Endothelial cell of umbilical vein (primary cell): ENCODE data around the gene GCM1. TPM values are rescaled to one million over a fixed set of nuclear protein-coding genes. Genes with fewer than 3 reads are reported as not detected.

Experiments
- BruUV-seq: library from RNA; stranded (reverse); fragments of 400-500 nt; replicated peaks from 2 replicates; lab custom pipeline; 2021; lab: Mats Ljungman, UMichigan
- CTCF ChIA-PET: fragments of 300-600, 350-600 bp; sonication (Branson Sonifier 250); formaldehyde crosslinking; loops from one replicate; lab custom pipeline; 2021; ENCODE audit warnings: antibody characterized with exemption, inconsistent platforms; lab: Charles Lee
- POLR2A ChIA-PET: fragments of 300-600, 350-600 bp; sonication (Branson Sonifier 250); formaldehyde crosslinking; loops from one replicate; lab custom pipeline; 2021; ENCODE audit warnings: antibody characterized with exemption, inconsistent platforms; lab: Charles Lee
- DNase-seq: peaks from one replicate; pipeline ENCODE4 v3.0.0-alpha.2; 2011; ENCODE audit warnings: low read depth, low spot score
- FAIRE-seq: peaks from 2 replicates; lab custom pipeline; 2011; peaks lifted over from hg19 to GRCh38; lab: Jason Lieb, UNC
- H2AFZ ChIP-seq: 2 replicates; pipeline ENCODE4 v1.6.0; 2012; ENCODE audit warnings: low read depth, low read length, control low read depth, inconsistent platforms
- H3K27ac ChIP-seq: 2 replicates; pipeline ENCODE4 v1.5.1; 2011; ENCODE audit warnings: low read depth, mild to moderate bottlenecking, control low read depth, low read length, moderate library complexity; ENCODE audit not compliant: insufficient read depth
- H3K27me3 ChIP-seq, 2 experiments: 2 replicates each; pipeline versions ENCODE4 v1.6.0 to v1.6.1; 2011; ENCODE audit warnings: low read length in 2 of 2, mixed read lengths in 1 of 2; ENCODE audit not compliant: control insufficient read depth in 2 of 2, insufficient read depth in 2 of 2
- H3K36me3 ChIP-seq, 2 experiments: 2 replicates in 1 of 2; 3 replicates in 1 of 2; pipeline ENCODE4 v1.5.1; 2011; ENCODE audit warnings: low read length in 2 of 2, mild to moderate bottlenecking in 1 of 2, moderate library complexity in 1 of 2; ENCODE audit not compliant: control insufficient read depth in 2 of 2, insufficient read depth in 2 of 2; ENCODE audit errors: extremely low read depth in 1 of 2
- H3K4me1 ChIP-seq: 3 replicates; pipeline ENCODE4 v1.5.1; 2011; ENCODE audit warnings: mild to moderate bottlenecking, low read length; ENCODE audit not compliant: control insufficient read depth, insufficient read depth; ENCODE audit errors: extremely low read depth
- H3K4me2 ChIP-seq: 2 replicates; pipeline ENCODE4 v1.6.1; 2011; ENCODE audit warnings: low read length, control low read depth, mixed read lengths; ENCODE audit not compliant: insufficient read depth
- H3K4me3 ChIP-seq, 3 experiments: fragments of 200-600 bp in 1 of 3; sonication (generic), shearing (Covaris generic) in 1 of 3; replicated peaks in 1 of 3; 2 replicates each; pipeline ENCODE4 v1.5.1; 2011 to 2016; ENCODE audit warnings: control low read depth in 3 of 3, low read length in 3 of 3, mild to moderate bottlenecking in 2 of 3, inconsistent platforms in 1 of 3, low read depth in 1 of 3, moderate library complexity in 1 of 3; ENCODE audit not compliant: insufficient read depth in 1 of 3
- H3K79me2 ChIP-seq: 2 replicates; pipeline ENCODE4 v1.6.0; 2012; ENCODE audit warnings: low read length, inconsistent platforms; ENCODE audit not compliant: control insufficient read depth, insufficient read depth
- H3K9ac ChIP-seq: replicated peaks from 2 replicates; pipeline ENCODE3; 2011; ENCODE audit warnings: low read length, control low read depth; ENCODE audit not compliant: insufficient read depth; ENCODE audit errors: extremely low read depth
- H3K9me1 ChIP-seq: replicated peaks from 3 replicates; pipeline ENCODE4 v1.6.0; 2011; ENCODE audit warnings: mild to moderate bottlenecking, low read length; ENCODE audit not compliant: control insufficient read depth, insufficient read depth; ENCODE audit errors: extremely low read depth
- H3K9me3 ChIP-seq: replicated peaks from 2 replicates; pipeline ENCODE4 v1.5.1; 2012; ENCODE audit warnings: low read length, inconsistent platforms; ENCODE audit not compliant: control insufficient read depth, insufficient read depth
- H4K20me1 ChIP-seq: replicated peaks from 2 replicates; pipeline ENCODE3; 2011; ENCODE audit warnings: mild to moderate bottlenecking, low read length; ENCODE audit not compliant: control insufficient read depth, insufficient read depth; ENCODE audit errors: extremely low read depth
- EZH2 ChIP-seq: IDR thresholded peaks from 2 replicates; pipeline ENCODE4 v1.6.1; 2012; ENCODE audit warnings: borderline replicate concordance, low read depth, mild to moderate bottlenecking, moderate library complexity, low read length, inconsistent platforms; ENCODE audit not compliant: severe bottlenecking
- FOS ChIP-seq: IDR thresholded peaks from 2 replicates; pipeline ENCODE4 v1.6.1; 2011; ENCODE audit warnings: mild to moderate bottlenecking, low read length, moderate library complexity, borderline replicate concordance; ENCODE audit not compliant: insufficient read depth
- GATA2 ChIP-seq: IDR thresholded peaks from 2 replicates; pipeline ENCODE4 v1.7.0; 2011; ENCODE audit warnings: low read depth, mild to moderate bottlenecking, moderate library complexity, mixed read lengths, low read length; ENCODE audit not compliant: insufficient read length, insufficient read depth
- JUN ChIP-seq: IDR thresholded peaks from 2 replicates; pipeline ENCODE4 v1.6.1; 2011; ENCODE audit warnings: borderline replicate concordance, low read depth; ENCODE audit not compliant: insufficient read length, insufficient read depth
- MAX ChIP-seq: IDR thresholded peaks from 2 replicates; pipeline ENCODE4 v1.6.1; 2011; ENCODE audit not compliant: insufficient read depth, insufficient read length
- MYC ChIP-seq: IDR thresholded peaks from one replicate; pipeline ENCODE4 v1.6.1; 2011; ENCODE audit warnings: mild to moderate bottlenecking, low read depth, low read length
- POLR2A ChIP-seq: IDR thresholded peaks from 2 replicates; pipeline ENCODE4 v1.6.1; 2012; ENCODE audit warnings: low read depth, mild to moderate bottlenecking, control low read depth, low read length
- POLR2AphosphoS5 ChIP-seq: IDR thresholded peaks from 2 replicates; pipeline ENCODE4 v1.6.1; 2012; ENCODE audit warnings: low read depth, mild to moderate bottlenecking, control low read depth, low read length, moderate library complexity; ENCODE audit not compliant: insufficient read depth
- dilution Hi-C: fragments of 300-500 bp; cut with MboI; formaldehyde crosslinking; loops from one replicate; pipeline ENCODE4 v1.15.0; 2019; ENCODE audit warnings: low sequenced_read_pairs; ENCODE audit not compliant: extremely low pct_ligation_motif_present
- intact Hi-C: fragments of 100-400 bp; cut with micrococcal nuclease; formaldehyde crosslinking; loops from one replicate; pipeline ENCODE4 v1.10.0; 2022
- polyA plus RNA-seq, 4 experiments: library from polyadenylated mRNA; depleted of rRNA in 3 of 4; stranded (reverse) in 3 of 4; unstranded in 1 of 4; fragments of >200 nt; gene quantifications; 2 replicates each; pipeline versions ENCODE4 v1.2.1 to v1.2.3, GENCODE V29; 2011 to 2012; ENCODE audit warnings: missing spikeins in 1 of 4
- total RNA-seq: library from RNA; stranded (reverse); gene quantifications from 2 replicates; pipeline ENCODE4 v1.2.3, GENCODE V29; 2021
- TF ChIP-seq, protein P1 (sequence below), 2 donors: IDR thresholded peaks; 1 replicate in 1 of 2; 2 replicates in 1 of 2; pipeline ENCODE4 v1.5.1; 2011; ENCODE audit warnings: low read length in 2 of 2, mild to moderate bottlenecking in 2 of 2, moderate library complexity in 2 of 2, control low read depth in 1 of 2, inconsistent platforms in 1 of 2, low read depth in 1 of 2; ENCODE audit not compliant: insufficient read depth in 1 of 2; ENCODE audit errors: extremely low read depth in 1 of 2

The GCM1 gene
- total and polyA plus RNA-seq, 2 donors (not counting 3 experiments of a cell fraction or from before 2014, with no cell fraction given) = not detected

- H3K9me1 ChIP-seq = no peaks in the 10 kb centered on the region
- TF ChIP-seq GATA2 = no peak
- TF ChIP-seq, protein P1, sequence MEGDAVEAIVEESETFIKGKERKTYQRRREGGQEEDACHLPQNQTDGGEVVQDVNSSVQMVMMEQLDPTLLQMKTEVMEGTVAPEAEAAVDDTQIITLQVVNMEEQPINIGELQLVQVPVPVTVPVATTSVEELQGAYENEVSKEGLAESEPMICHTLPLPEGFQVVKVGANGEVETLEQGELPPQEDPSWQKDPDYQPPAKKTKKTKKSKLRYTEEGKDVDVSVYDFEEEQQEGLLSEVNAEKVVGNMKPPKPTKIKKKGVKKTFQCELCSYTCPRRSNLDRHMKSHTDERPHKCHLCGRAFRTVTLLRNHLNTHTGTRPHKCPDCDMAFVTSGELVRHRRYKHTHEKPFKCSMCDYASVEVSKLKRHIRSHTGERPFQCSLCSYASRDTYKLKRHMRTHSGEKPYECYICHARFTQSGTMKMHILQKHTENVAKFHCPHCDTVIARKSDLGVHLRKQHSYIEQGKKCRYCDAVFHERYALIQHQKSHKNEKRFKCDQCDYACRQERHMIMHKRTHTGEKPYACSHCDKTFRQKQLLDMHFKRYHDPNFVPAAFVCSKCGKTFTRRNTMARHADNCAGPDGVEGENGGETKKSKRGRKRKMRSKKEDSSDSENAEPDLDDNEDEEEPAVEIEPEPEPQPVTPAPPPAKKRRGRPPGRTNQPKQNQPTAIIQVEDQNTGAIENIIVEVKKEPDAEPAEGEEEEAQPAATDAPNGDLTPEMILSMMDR (IDR thresholded peaks at IDR 0.05; ENCODE audit: extremely low read depth in 1 of 2, insufficient read depth in 1 of 2, low read depth in 1 of 2, low read length in 2 of 2) = no peak
- no peak for TF ChIP-seq JUN
- no peak for TF ChIP-seq FOS
- TF ChIP-seq POLR2A = no peak
- TF ChIP-seq EZH2 = no peak
- no peak for TF ChIP-seq MYC
- TF ChIP-seq MAX = no peak
- TF ChIP-seq POLR2AphosphoS5 = no peak
- H2AFZ ChIP-seq = no peak overlapping the region
- DNase-seq = no peak
- no peaks in the 10 kb centered on the region for H3K79me2 ChIP-seq
- H3K4me3 ChIP-seq = no peak overlapping the region
- CTCF ChIA-PET = no interaction called here
- POLR2A ChIA-PET = no interaction called here
- intact Hi-C loops (no loop called here), dilution Hi-C loops (no loop called here)
- no peak overlapping the region for H3K4me2 ChIP-seq
- BruUV-seq = no TSS peak
- FAIRE-seq = no peak
- H3K27ac ChIP-seq = no peak overlapping the region
- H3K27me3 ChIP-seq = peaks cover 0 to 2% of the 10 kb centered on the region in 2 experiments
- no peaks in the 10 kb centered on the region for H3K4me1 ChIP-seq
- H3K9me3 ChIP-seq = no peaks in the 10 kb centered on the region
- H4K20me1 ChIP-seq = no peaks in the 10 kb centered on the region
- H3K36me3 ChIP-seq = no peaks in the 10 kb centered on the region
- no peak overlapping the region for H3K9ac ChIP-seq
Measured at GRCh38 chr6:53143710-53144109, 4.9 kb downstream of the GCM1 start.
